Kidney epithelial cell (primary cell): ENCODE measurements around the gene C16orf86. TPM values are rescaled to one million over a fixed set of nuclear protein-coding genes. Genes with fewer than 3 reads are reported as not detected.

Source experiments
- DNase-seq: peaks from one replicate; pipeline ENCODE4 v3.0.0-alpha.2; 2010; ENCODE audit warnings: low read depth
- H3K27me3 ChIP-seq: 2 replicates; pipeline ENCODE4 v1.6.0; 2011; ENCODE audit warnings: low read length; ENCODE audit not compliant: control insufficient read depth, insufficient read depth
- H3K36me3 ChIP-seq: 2 replicates; pipeline ENCODE4 v1.5.1; 2011; ENCODE audit warnings: low read length; ENCODE audit not compliant: control insufficient read depth, insufficient read depth
- H3K4me3 ChIP-seq: 2 replicates; pipeline ENCODE4 v1.5.1; 2011; ENCODE audit warnings: low read depth, mild to moderate bottlenecking, control low read depth, low read length
- CTCF ChIP-seq: IDR thresholded peaks from 2 replicates; pipeline ENCODE4 v1.5.1; 2011; ENCODE audit warnings: mild to moderate bottlenecking, moderate library complexity, low read length, control low read depth, inconsistent platforms; ENCODE audit not compliant: insufficient read depth, poor library complexity, severe bottlenecking
- total RNA-seq: library from RNA; depleted of rRNA; stranded (reverse); fragments of >200 nt; gene quantifications from 2 replicates; pipeline ENCODE4 v1.2.3, GENCODE V29; 2015

C16orf86 gene
- total RNA-seq, 1 donor from 2014 or later = 4.5 TPM

- no peak for DNase-seq
- Histone ChIP-seq H3K4me3 (no peak overlapping the region), H3K27me3 (no peaks in the 10 kb centered on the region), H3K36me3 (no peaks in the 10 kb centered on the region)
- no peak for TF ChIP-seq CTCF
These were observed 42.4 kb downstream of the C16orf86 start for GRCh38 chr16:67709050-67709449.

- no peak for DNase-seq
- Histone ChIP-seq H3K4me3 (no peak overlapping the region), H3K27me3 (no peaks in the 10 kb centered on the region), H3K36me3 (no peaks in the 10 kb centered on the region)
- no peak for TF ChIP-seq CTCF
These were observed 44.0 kb downstream of the C16orf86 start for GRCh38 chr16:67710607-67711006.

DNA sequence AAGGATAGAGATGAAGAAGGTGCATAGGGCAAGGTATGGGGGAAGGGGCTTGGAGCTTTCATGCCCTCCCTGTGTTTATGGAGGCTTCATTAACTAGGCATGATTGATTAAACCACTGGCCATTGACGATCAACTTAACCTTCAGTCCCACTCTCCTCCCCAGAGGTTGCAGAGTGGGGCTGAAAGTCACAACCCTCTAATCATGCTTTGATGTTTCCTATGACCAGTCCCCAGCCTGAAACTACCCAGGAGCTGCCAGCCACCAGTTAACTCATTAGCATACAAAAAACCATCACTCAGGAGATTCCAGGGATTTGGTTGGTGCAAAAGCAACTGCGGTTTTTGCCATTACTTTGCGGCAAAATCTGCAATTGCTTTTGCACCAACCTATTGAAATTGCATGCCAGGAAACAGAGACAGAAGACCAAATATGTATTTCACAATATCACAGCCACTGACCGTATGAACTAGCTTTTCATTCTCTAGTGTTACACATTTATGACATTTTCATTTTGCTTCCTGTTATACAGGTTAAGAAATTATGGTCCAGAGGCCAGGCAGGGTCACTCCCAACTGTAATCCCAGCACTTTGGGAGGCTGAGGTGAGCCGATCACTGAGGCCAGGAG is 47.1 kb downstream of the C16orf86 start:
- no peak for DNase-seq
- Histone ChIP-seq H3K4me3 (no peak overlapping the region), H3K27me3 (no peaks in the 10 kb centered on the region), H3K36me3 (no peaks in the 10 kb centered on the region)
- no peak for TF ChIP-seq CTCF

- no peak for TF ChIP-seq CTCF
- no peaks in the 10 kb centered on the region for H3K36me3 ChIP-seq
- H3K4me3 ChIP-seq = no peak overlapping the region
These were observed 47.9 kb downstream of the C16orf86 start for GRCh38 chr16:67714522-67714921.

GRCh38 chr16:67716097-67716496 is 49.5 kb downstream of the C16orf86 start:
- TF ChIP-seq CTCF = no peak
- no peak overlapping the region for H3K4me3 ChIP-seq
- H3K36me3 ChIP-seq = no peaks in the 10 kb centered on the region
- no peaks in the 10 kb centered on the region for H3K27me3 ChIP-seq
- no peak for DNase-seq

More at GRCh38 chr16:67714522-67714921, 47.9 kb downstream of the C16orf86 start:
- no peak for DNase-seq
- no peaks in the 10 kb centered on the region for H3K27me3 ChIP-seq

Other genes starting within 250 kb of the C16orf86 start
- gene HSD11B2, start 235.7 kb upstream of the C16orf86 start, total RNA-seq = 0.96 and 5.8 TPM in 2 replicates
- 157 and 233 TPM in 2 replicates for gene ATP6V0D1, start 185.7 kb upstream of the C16orf86 start, total RNA-seq
- gene AGRP, start 183.3 kb upstream of the C16orf86 start, total RNA-seq = not detected in 2 replicates
- gene RIPOR1, start 138.0 kb upstream of the C16orf86 start, total RNA-seq = 72.1 and 91.0 TPM in 2 replicates
- gene CTCF, start 104.3 kb upstream of the C16orf86 start, total RNA-seq = 40.7 and 45.0 TPM in 2 replicates
- gene CARMIL2, start 21.7 kb upstream of the C16orf86 start, total RNA-seq = 6.4 and 7.7 TPM in 2 replicates
- gene ACD, start 6.6 kb upstream of the C16orf86 start, total RNA-seq = 29.1 and 36.4 TPM in 2 replicates
- 6.5 and 12.1 TPM in 2 replicates for gene PARD6A, start 5.9 kb upstream of the C16orf86 start, total RNA-seq
- gene ENKD1, start 64 bp upstream of the C16orf86 start, total RNA-seq = 24.0 and 28.7 TPM in 2 replicates
- gene GFOD2, start 52.5 kb downstream of the C16orf86 start, total RNA-seq = 19.3 and 21.9 TPM in 2 replicates
- 11.0 and 12.5 TPM in 2 replicates for gene RANBP10, start 139.7 kb downstream of the C16orf86 start, total RNA-seq
- 0.62 and 0.63 TPM in 2 replicates for gene TSNAXIP1, start 140.1 kb downstream of the C16orf86 start, total RNA-seq
- gene THAP11, start 175.5 kb downstream of the C16orf86 start, total RNA-seq = 38.3 and 44.0 TPM in 2 replicates
- gene NUTF2, start 180.1 kb downstream of the C16orf86 start, total RNA-seq = 156 and 287 TPM in 2 replicates
- 30.3 and 45.5 TPM in 2 replicates for gene CENPT, start 180.9 kb downstream of the C16orf86 start, total RNA-seq
- gene EDC4, start 206.2 kb downstream of the C16orf86 start, total RNA-seq = 48.4 and 60.5 TPM in 2 replicates
- gene NRN1L, start 218.1 kb downstream of the C16orf86 start, total RNA-seq = 1.1 and 2.9 TPM in 2 replicates
- 20.9 and 21.6 TPM in 2 replicates for gene PSKH1, start 226.4 kb downstream of the C16orf86 start, total RNA-seq